DMS153 treated with DMSO at 0.1 percent for 48 hours (cell line): Measurements from ENCODE around the gene PTPRT.

Experiments
- DNase-seq: peaks from one replicate; lab custom pipeline; 2025; ENCODE audit not compliant: unreplicated experiment; lab: John Stamatoyannopoulos, UW

PTPRT gene

DNA sequence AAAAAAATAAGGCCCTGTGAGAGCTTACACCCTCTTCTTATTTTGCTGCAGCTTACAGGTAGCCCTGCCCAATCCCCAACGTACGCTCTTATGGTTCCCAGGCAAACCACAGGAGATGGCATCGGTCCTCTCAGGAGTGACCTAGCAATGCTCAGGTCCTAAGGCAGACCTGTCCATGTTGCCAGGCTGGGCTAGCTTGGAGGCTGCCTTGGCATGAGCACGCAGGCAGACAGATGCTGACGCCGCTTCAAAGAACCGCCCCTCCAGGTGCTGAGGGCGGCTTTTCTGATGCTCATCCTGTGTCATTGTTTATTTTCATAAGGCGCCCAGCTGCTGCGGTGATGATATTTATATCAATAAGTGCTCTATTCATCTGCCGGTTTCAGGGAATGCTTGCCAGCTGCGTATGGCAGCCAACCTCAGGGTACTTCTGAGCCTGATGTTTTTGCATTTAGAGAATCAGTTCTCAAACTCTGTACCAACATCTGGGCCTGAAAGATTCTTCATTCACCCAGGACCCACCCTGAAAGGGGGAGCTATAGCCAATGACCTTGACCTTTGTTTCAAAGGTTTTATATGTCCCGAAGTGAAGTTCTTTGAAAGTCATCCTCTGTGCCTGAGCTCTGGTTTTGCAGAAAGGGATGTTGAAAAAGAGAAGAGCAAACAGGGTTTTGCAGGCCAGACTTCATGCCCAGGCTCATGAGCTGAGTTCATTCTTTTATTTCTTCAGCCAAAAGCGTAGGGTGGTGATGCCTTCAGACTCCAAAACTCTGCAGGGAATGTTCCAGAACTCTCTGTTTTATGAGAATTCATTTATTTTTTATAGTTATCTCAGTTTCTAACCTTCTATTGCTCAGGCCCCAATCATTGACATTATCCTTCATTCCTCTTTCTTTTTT, 1095.9 kb downstream of the PTPRT start:
- peak; percentile 49 for DNase-seq

GRCh38 chr20:42093041-42093440, 1096.7 kb downstream of the PTPRT start:
- no peak for DNase-seq

DNA sequence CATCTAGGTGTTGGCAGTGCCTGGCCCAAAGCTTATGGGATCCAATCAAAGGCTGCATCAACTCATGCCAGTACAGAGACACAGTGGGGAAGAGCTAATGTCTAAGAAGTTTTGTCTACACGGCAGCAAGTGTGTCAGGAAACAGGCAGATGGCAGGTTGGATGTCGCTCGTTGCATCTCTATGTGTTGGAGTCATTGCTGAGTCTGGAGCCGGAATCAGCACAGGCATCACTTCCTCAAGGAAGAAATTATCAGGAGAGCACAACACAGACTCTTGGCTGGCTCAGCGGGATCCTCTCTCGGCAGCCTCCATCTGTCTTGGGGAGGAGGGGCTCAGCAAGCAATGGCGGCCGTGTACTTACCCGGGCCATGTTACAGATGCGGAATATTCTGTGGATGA, 1104.3 kb downstream of the PTPRT start:
- no peak for DNase-seq

DNA sequence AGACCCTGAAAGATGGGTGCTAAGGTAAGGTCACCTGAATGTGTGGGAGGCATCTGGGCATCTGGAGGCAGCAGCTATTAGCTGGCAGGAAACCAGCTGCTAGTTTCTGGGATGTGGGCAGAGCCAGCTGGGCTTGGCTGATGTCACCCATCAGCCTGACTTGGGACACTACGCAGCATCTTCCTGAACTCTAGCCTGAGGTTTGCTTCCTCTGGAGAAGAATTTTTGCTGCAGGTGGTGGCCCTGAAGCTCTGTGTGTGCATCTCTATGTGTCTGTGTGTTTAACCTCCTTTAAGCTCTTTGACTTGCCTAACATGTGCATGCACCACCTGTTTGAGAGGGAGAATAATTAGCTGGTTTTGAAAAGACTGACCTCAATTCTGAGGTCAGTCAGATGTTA, 1106.4 kb downstream of the PTPRT start:
- DNase-seq: no peak

DNA sequence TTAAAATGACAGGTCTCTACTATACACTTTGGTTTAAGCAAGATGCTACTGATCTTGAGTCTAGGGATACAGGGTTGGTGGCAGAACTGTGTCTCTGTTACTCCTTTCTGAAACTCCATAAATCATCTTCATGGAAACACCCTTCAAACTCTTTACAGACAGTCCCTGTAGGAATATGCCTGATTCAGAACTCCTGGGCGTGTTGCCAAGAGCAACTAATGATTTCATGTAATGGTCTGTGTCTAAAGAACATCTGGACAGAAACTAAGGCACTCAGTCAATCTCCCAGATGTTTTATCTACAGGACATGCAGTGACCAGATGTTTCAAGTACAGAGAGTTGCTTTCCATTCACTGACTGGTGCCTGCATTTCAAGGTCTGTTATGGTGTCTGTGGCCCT, 1107.1 kb downstream of the PTPRT start:
- DNase-seq: no peak

DNA sequence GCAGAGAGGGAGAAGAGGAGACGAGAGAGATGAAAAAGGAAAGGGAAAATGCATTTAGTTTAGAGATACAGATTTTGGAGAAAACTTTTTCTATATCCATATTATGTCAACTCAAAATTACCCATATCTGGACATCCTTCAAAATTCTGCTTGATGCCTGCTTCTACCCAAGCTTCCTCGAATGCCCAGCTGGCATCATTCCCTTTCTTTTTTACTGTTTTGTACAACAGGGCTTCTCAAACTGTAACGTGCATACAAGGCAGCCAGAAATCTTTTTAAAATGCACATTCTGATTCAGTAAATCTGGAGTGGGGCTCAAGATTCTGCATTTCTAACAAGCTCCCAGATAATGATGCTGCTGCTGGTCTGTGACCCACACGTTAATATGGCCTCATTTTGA, 1108.8 kb downstream of the PTPRT start:
- no peak for DNase-seq

- DNase-seq: no peak
These were observed 1114.8 kb downstream of the PTPRT start for GRCh38 chr20:42074944-42075343.

- DNase-seq: no peak
These were observed 1122.1 kb downstream of the PTPRT start for GRCh38 chr20:42067596-42067995.

DNA sequence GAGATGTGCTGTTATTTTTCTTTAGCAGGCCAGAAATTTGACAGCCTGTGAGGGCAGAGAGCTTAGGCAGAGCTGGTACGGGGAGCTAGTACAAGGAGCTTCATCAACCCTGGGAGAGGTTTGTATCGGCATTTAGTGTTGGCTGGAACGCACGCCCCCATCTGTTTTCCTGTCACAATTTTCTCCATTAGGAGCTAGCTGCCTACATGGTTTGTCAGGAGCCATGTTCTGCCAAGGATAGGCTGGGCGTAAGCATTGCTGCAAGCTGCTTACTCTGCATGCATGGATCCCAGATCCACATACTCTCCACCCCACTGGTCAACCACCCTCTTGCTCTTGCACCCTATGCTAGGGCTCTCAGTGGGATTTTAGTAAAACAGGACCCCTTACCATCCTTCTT, 1122.5 kb downstream of the PTPRT start:
- no peak for DNase-seq

DNA sequence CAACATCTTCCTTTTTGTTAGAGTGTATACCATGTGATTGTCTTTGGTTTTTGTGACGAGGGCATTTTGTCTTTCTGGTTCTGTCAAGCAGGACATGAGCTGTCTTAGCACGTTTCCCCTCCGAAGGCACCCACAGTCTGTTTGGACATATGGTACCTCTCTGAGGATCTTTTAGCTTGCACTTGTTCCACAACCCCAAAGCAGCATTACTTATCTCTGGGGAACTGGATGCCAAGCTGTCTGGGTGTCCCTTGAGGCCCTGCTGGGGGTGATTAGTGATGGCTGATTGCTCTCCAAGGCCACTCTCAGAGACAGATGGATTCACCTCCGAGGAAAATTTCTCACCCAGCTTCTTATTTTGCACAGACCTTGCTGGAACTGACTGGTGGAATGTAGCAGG, 1126.6 kb downstream of the PTPRT start:
- no peak for DNase-seq

- no peak for DNase-seq
These were observed 1136.4 kb downstream of the PTPRT start for GRCh38 chr20:42053350-42053749.

GRCh38 chr20:42051921-42052320, 1137.8 kb downstream of the PTPRT start:
- DNase-seq: no peak

DNA sequence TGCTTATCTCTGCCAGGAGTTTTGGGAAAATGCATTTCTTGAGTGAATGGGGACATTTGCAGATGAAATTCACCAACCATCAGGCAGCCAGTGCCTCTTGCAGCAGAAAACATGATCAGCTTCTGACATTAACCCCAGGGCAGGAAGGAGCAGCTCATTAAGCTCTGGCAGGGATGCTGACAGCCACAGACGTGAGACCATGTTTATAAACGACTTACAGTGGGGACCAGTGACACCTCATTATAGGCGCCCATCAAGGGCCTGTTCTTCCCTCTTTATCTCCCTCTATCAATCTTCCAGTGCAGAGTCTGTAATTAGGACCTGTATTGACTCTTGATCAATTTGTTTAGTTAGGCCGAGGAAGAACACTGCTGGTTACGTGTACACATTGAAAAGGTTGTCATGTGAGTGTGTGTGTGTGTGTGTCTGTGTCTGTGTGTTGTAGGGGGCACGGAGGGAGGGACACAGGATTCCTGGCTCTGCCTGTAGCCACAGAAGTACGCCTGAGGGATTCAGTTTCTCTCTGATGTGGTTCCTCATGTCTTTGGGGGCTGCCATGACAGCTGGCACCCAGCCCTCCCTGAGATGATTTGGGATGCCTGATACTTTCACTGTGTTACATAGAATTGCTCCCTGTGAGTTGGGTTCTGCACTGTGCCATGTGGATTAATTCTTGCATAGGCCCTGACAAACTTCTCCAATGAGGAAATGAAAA, 1143.2 kb downstream of the PTPRT start:
- DNase-seq: no peak

DNA sequence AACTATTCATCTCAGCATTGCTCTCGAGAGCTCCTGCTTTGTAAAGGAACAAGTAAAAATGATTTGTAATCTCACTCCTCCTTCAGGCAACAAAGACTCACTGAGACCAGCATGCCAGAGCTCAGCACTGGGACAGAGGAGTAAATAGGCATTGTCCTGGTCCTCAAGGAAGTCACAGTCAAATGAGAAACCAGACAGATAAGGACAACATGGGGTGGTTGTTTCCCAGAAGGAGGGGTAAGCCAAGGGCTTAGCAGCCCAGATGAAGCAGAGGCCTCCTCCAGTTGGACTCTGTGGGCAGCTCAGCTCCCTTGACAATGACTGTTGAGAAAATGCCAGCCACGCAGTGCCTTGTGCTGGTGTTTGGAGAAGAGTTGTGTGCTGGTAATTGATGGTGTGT, 1145.8 kb downstream of the PTPRT start:
- no peak for DNase-seq

GRCh38 chr20:42041000-42041565, 1148.6 kb downstream of the PTPRT start:
- DNase-seq: peak; percentile 3

DNA sequence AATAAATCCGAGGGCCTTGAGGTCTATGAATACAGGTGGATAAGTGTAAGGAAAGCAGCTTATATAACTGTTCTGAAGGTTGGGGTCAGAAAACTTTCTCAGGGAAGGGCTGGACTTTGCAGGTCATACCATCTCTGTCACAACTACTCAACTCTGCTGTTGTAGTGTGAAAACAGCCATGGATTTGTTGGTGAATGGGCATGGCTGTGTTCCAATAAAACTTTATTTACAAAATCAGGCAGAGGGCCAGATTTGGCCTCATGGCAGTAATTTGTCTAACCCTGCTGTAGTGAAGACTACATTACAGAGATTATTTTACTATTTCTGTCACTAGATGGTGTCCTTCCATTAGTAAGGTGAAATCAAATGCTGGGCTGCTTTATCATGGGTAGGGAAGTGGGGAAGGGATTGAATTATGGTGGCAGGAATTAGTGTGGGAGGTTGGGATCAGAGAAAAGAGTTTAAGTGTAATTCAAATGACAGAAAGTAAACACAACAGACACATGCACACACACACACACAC, 1161.9 kb downstream of the PTPRT start:
- peak; percentile 38 for DNase-seq

DNA sequence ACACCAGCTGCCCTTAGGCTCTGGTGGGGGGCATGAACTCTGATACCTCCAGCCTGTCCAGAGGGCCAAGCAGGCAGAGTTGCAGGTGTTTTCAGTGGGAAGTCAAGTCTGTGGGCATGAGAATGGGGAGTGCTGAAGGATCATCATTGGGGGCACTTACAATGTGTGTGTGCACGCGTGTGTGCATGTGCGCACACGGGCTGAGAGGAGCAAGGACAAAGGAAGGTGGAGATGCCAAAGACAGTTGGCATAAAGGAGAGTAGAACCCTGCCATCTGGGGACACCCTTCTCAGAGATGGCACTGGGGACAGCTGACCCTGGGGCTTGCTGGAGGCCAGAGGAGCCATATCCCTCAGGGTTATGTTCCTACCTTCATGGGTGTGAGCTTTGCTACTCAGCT, 1163.1 kb downstream of the PTPRT start:
- no peak for DNase-seq

DNA sequence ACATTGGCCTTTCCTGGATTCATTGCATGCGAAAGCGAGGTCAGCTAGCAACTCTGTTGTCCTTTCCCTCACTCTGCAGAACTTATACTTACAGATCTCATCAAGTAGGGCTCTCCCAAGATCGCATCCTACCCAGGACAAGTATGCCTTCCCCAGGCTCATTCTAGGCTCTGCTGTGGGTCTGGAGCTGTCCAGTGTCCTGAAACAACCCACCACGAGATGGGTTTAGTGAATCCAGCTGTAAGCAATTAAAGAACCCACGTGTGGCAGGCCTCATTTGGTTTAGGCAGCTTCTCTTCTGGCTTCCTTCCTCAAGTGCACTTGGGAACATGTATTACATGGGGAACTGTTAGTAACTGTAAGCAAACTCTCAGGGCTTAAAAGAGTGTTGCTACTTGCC, 1165.1 kb downstream of the PTPRT start:
- no peak for DNase-seq
